ENCODE results near the gene BHLHE40.
A peak's percentile ranks its signal among the peaks of the same experiment; 100 is the strongest.

The BHLHE40 gene

DNA sequence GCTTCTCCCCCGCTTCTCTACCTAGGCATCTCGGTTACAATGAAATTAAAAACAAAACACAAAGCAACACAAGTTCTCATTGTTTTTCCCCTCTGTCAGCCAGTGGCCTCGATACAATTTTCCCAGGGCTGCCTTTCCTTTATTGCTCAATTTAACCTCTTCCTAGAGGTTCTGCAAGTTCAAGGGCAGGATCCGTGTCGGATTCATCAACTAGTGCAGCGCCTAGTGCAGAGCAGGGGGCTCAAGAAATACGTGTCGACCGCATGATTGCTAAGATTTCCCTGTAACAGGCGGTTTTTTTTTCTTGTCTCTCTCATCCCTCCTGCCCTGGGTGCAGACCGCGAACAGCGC is 1.4 kb upstream of the BHLHE40 start:
- H3K4me3 ChIP-seq (ENCODE audit: low read depth, low read length): peak overlapping the region; percentile 72
- DNase-seq (ENCODE audit: low read depth): no peak
- TF ChIP-seq MYC (IDR thresholded peaks at IDR 0.05; ENCODE audit: low read depth, low read length) (no peak), POLR2A (IDR thresholded peaks at IDR 0.05; ENCODE audit: extremely low read depth, insufficient read length) (no peak)
- TF ChIP-seq, protein P1, sequence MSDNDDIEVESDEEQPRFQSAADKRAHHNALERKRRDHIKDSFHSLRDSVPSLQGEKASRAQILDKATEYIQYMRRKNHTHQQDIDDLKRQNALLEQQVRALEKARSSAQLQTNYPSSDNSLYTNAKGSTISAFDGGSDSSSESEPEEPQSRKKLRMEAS (IDR thresholded peaks at IDR 0.05; ENCODE audit: low read depth, low read length): no peak
- TF ChIP-seq, protein P2, sequence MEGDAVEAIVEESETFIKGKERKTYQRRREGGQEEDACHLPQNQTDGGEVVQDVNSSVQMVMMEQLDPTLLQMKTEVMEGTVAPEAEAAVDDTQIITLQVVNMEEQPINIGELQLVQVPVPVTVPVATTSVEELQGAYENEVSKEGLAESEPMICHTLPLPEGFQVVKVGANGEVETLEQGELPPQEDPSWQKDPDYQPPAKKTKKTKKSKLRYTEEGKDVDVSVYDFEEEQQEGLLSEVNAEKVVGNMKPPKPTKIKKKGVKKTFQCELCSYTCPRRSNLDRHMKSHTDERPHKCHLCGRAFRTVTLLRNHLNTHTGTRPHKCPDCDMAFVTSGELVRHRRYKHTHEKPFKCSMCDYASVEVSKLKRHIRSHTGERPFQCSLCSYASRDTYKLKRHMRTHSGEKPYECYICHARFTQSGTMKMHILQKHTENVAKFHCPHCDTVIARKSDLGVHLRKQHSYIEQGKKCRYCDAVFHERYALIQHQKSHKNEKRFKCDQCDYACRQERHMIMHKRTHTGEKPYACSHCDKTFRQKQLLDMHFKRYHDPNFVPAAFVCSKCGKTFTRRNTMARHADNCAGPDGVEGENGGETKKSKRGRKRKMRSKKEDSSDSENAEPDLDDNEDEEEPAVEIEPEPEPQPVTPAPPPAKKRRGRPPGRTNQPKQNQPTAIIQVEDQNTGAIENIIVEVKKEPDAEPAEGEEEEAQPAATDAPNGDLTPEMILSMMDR (IDR thresholded peaks at IDR 0.05; ENCODE audit: low read depth, low read length): no peak

DNA sequence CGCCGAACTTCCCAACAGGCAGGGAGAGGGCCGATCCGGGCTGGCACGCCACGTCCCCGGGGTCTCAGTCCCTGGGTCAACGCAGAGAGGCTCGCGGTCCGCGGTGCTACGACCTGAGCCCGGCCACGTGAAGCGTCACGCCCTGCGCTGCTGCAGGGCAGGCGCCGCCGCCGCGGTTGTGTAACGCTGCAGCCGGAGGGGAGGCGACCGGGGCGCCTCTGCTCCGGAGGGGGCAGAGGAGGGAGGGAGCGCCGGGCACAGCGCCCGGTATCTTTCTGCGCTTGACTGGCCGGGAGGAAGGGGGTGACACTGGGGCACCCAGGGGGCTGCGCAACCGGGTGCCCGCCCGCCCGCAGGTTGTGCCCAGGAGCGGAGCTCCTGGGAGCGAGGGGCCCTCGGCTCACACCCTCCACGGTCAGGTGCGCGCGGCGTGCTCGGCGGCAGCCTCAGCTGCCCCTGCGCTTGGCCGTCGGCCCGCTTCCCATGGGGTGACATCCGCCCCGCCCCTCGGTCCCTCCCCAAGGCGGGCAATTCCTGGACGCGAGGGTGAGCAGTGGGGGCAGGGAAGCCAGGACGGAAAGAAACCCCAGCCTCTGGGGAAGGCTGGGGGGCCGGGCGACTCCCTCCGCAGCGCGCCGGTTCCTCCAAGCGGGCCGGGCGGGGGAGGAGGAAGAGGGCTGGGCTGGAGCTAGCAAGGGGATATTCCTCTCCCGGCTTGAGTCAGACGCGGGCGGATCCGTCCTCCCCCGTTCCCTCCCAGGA is 852 bp upstream of the BHLHE40 start:
- H3K4me3 ChIP-seq (ENCODE audit: low read depth, low read length): peak overlapping the region; percentile 72
- DNase-seq (ENCODE audit: low read depth): peak; percentile 98
- TF ChIP-seq, protein P2 (IDR thresholded peaks at IDR 0.05; ENCODE audit: low read depth, low read length): no peak
- TF ChIP-seq POLR2A (IDR thresholded peaks at IDR 0.05; ENCODE audit: extremely low read depth, insufficient read length): peak; percentile 39
- TF ChIP-seq, protein P1 (IDR thresholded peaks at IDR 0.05; ENCODE audit: low read depth, low read length): peak; percentile 84
- peak; percentile 91 for TF ChIP-seq MYC (IDR thresholded peaks at IDR 0.05; ENCODE audit: low read depth, low read length)

DNA sequence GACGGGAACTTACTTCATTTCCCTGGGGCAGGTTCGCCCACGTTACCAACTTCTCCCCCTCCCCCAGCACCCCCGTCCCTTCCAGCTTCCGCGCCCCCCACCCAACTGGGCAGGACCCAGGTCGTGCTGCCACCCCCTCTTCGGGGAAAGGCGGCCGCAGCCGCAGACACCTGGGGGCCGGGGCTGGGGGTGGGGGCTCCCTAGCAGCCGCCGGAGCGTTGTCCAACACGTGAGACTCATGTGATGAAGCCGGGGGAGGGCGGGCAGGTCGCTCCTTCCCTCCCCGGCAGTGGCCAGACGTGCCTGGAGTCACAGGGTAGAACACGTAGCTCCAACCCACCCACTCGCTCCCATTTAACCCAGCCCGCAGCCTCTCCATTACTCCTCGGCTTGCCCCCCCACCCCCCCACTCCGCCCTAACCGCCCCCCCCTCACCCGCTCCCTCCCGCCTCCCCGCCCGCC is 240 bp upstream of the BHLHE40 start:
- TF ChIP-seq, protein P2 (IDR thresholded peaks at IDR 0.05; ENCODE audit: low read depth, low read length): no peak
- TF ChIP-seq POLR2A (IDR thresholded peaks at IDR 0.05; ENCODE audit: extremely low read depth, insufficient read length) (no peak), MYC (IDR thresholded peaks at IDR 0.05; ENCODE audit: low read depth, low read length) (peak; percentile 39; the same call in 1 of the 2 replicates)
- TF ChIP-seq, protein P1 (IDR thresholded peaks at IDR 0.05; ENCODE audit: low read depth, low read length): peak; percentile 60; the same call in 1 of the 2 replicates
- peak; percentile 91 for DNase-seq (ENCODE audit: low read depth)
- peak overlapping the region; percentile 23 for H3K4me3 ChIP-seq (ENCODE audit: low read depth, low read length)

DNA sequence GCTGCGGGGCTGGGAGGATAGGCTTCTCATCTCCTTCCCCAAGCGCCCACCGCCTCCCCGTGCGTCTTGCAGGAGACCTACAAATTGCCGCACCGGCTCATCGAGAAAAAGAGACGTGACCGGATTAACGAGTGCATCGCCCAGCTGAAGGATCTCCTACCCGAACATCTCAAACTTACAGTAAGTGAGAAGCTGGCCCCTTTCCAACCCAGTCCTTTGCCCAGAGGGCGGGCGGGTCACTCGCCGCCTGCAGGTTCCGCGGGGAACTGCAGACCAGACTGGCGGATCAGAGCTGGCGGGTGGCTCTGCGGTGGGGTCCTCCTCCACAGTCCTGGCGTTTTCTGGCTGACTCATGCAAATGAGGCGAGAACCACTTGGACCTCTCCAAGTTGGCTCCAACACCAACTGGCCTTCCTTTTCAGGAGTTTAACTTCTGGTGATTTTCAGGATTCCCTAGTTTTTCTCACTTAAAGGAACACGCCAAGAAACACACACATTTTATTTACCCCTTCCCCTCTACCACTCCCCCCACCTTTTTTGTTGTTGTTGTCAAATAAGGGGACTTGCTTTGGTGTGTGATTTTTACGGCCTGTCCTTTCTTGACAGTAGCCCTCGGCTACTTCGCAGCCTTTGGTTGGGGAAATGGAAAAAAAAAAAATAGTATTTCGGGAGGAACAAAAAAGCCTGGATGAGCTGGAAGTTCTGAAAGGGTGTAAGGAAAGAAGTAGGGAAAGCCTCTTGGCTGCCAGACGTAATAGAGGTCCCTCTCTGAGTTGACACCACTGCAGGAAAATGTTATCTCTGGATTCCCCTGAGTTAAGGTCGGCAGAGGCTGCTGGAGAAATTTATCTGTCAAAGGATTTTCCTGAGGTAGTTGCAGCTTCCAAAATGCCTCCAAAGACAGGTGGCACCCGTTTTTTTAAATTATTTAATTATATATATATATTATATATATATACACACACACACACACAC is 1.3 kb downstream of the BHLHE40 start:
- TF ChIP-seq POLR2A (IDR thresholded peaks at IDR 0.05; ENCODE audit: extremely low read depth, insufficient read length): peak; percentile 28
- TF ChIP-seq, protein P1 (IDR thresholded peaks at IDR 0.05; ENCODE audit: low read depth, low read length): peak; percentile 57; the same call in 1 of the 2 replicates
- no peak for TF ChIP-seq MYC (IDR thresholded peaks at IDR 0.05; ENCODE audit: low read depth, low read length)
- TF ChIP-seq, protein P2 (IDR thresholded peaks at IDR 0.05; ENCODE audit: low read depth, low read length): peak; percentile 80
- DNase-seq (ENCODE audit: low read depth): peak; percentile 94
- H3K4me3 ChIP-seq (ENCODE audit: low read depth, low read length): peak overlapping the region; percentile 85

DNA sequence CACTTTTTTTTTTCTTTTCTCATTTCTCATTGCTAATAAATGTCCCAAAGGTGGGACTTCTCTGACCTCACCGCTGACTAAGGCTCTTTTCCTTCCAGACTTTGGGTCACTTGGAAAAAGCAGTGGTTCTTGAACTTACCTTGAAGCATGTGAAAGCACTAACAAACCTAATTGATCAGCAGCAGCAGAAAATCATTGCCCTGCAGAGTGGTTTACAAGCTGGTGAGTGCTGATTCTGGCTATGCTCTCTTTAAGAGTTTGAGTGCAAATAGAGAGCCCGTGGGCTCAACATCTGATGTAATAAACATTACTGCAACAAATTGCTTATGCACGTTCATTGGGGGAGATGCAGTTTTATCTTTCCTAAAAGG is 2.0 kb downstream of the BHLHE40 start:
- TF ChIP-seq MYC (IDR thresholded peaks at IDR 0.05; ENCODE audit: low read depth, low read length) (no peak), POLR2A (IDR thresholded peaks at IDR 0.05; ENCODE audit: extremely low read depth, insufficient read length) (no peak)
- TF ChIP-seq, protein P1 (IDR thresholded peaks at IDR 0.05; ENCODE audit: low read depth, low read length): no peak
- TF ChIP-seq, protein P2 (IDR thresholded peaks at IDR 0.05; ENCODE audit: low read depth, low read length): no peak
- H3K4me3 ChIP-seq (ENCODE audit: low read depth, low read length): peak overlapping the region; percentile 85
- DNase-seq (ENCODE audit: low read depth): peak; percentile 60
